Measurements from ENCODE around the gene ZNF302.
"Not testable (repeated sequence)": the region's sequence is repeated elsewhere in the genome, so short reads cannot be mapped to it uniquely, and the experiment has no call there.

The ZNF302 gene

GRCh38 chr19:34662919-34663318, 14.6 kb upstream of the ZNF302 start:
- DNase-seq (ENCODE audit: insufficient read length) (no peak), FAIRE-seq (no peak)
- TF ChIP-seq TAF1 (IDR thresholded peaks at IDR 0.05; ENCODE audit: borderline replicate concordance, low read depth, low read length) (no peak), POLR2AphosphoS5 (IDR thresholded peaks at IDR 0.05; ENCODE audit: low read depth, low read length) (no peak), POLR2A (IDR thresholded peaks at IDR 0.05; ENCODE audit: low read depth, low read length) (no peak)

DNA sequence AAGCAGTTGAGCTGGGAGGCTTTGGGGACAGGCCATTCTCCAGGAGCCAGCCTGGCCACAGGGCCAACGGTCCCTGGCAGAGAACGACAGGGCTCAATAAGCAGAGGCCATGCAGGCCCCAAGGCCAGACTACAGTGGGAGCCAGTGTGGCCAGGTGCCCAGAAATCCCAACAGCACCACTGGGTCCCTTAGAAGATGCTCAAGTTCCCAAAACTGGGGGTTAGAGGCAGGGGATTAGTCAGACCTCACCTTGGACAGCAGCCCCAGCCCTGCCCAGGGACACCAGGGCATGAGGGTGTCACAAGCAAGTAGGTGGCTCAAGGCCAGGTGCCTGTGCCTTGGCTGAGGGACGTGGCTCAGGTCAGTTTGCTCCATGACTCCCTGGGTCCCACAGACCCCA, 13.3 kb upstream of the ZNF302 start:
- no peak for FAIRE-seq

GRCh38 chr19:34664870-34665269, 12.6 kb upstream of the ZNF302 start:
- TF ChIP-seq POLR2AphosphoS5 (IDR thresholded peaks at IDR 0.05; ENCODE audit: low read depth, low read length) (no peak), TAF1 (IDR thresholded peaks at IDR 0.05; ENCODE audit: borderline replicate concordance, low read depth, low read length) (no peak), POLR2A (IDR thresholded peaks at IDR 0.05; ENCODE audit: low read depth, low read length) (no peak)
- FAIRE-seq (no peak), DNase-seq (ENCODE audit: insufficient read length) (no peak)

More for the DNA sequence above, 13.3 kb upstream of the ZNF302 start:
- TF ChIP-seq TAF1 (IDR thresholded peaks at IDR 0.05; ENCODE audit: borderline replicate concordance, low read depth, low read length) (no peak), POLR2AphosphoS5 (IDR thresholded peaks at IDR 0.05; ENCODE audit: low read depth, low read length) (no peak), POLR2A (IDR thresholded peaks at IDR 0.05; ENCODE audit: low read depth, low read length) (no peak)
- DNase-seq (ENCODE audit: insufficient read length) = no peak

DNA sequence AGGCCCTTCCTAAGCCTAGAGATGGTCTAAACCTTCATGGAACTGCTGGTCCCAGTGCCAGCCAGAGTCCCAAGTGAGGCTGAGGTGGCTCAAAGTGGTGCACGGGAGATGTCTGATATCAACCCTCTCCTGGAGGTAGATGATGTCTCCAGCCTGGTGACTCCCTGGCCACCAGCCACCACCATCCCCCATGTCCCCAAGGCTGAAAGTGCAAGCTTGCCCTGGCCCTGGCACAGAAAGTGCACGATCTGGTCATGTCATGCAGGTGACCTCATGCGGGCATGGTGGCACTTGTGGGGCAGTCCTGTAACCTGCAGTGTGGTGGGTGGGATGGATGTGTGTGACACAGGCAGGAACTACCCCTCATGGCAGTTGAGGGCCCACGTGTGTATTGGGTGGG, 12.2 kb upstream of the ZNF302 start:
- FAIRE-seq; DNase-seq (ENCODE audit: insufficient read length): not testable (repeated sequence)

DNA sequence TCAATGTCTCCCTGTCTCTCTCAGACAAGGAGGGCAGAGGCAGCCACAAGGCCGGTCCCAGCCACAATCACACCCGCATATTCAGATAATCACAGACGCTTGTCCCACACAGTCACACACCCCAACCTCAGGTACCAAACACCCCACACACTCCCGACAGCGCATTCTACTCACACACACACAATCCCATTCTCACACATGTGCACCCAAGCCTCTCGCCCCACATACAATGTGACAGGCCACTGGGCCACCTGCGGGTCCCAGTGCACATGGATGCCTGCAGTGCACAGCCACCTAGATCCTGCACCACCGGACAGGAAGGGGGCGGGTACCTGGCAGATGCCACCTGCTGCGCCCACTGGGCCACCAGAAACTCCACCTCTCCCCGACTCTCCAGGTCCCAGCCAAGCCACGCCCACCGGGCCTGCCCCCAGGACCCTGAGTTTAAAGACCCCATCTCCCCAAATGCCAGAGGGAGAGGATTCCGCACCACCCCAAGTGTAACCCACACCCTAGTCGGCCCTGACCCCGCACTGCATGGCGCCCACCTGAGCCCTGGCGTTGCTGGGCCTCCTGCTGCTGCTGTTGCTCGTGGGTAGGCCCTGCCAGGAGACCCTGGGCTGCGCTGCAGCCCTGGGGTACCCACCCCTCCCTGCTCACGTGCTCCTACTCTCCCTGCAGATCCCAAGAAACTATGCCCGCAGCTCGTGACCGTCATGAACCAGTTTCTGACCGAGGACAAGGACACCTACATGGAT, 11.1 kb upstream of the ZNF302 start:
- DNase-seq (ENCODE audit: insufficient read length) (no peak), FAIRE-seq (no peak)
- no peak for TF ChIP-seq POLR2AphosphoS5 (IDR thresholded peaks at IDR 0.05; ENCODE audit: low read depth, low read length)
- no peak for TF ChIP-seq TAF1 (IDR thresholded peaks at IDR 0.05; ENCODE audit: borderline replicate concordance, low read depth, low read length)
- no peak for TF ChIP-seq POLR2A (IDR thresholded peaks at IDR 0.05; ENCODE audit: low read depth, low read length)

DNA sequence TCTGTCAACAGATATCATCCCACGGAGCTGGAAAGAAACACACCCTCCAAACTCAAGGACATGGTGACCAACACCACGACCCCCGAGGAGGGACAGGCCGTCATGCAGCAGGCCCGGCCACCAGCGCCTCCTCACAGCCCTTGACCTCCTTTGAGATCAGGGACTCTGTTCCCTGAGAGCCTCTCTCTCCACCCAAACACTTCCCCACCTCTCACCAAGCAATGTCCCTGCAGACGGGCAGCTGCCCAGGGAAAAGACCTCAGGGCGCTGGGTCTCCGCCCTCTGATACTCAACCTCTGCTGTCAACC, 10.6 kb upstream of the ZNF302 start:
- FAIRE-seq (no peak), DNase-seq (ENCODE audit: insufficient read length) (no peak)
- TF ChIP-seq POLR2AphosphoS5 (IDR thresholded peaks at IDR 0.05; ENCODE audit: low read depth, low read length) (no peak), POLR2A (IDR thresholded peaks at IDR 0.05; ENCODE audit: low read depth, low read length) (no peak), TAF1 (IDR thresholded peaks at IDR 0.05; ENCODE audit: borderline replicate concordance, low read depth, low read length) (no peak)

GRCh38 chr19:34667349-34668076, 10.0 kb upstream of the ZNF302 start:
- TF ChIP-seq POLR2A (IDR thresholded peaks at IDR 0.05; ENCODE audit: low read depth, low read length) = no peak
- no peak for TF ChIP-seq POLR2AphosphoS5 (IDR thresholded peaks at IDR 0.05; ENCODE audit: low read depth, low read length)
- no peak for TF ChIP-seq TAF1 (IDR thresholded peaks at IDR 0.05; ENCODE audit: borderline replicate concordance, low read depth, low read length)
- DNase-seq (ENCODE audit: insufficient read length) = no peak
- no peak for FAIRE-seq

DNA sequence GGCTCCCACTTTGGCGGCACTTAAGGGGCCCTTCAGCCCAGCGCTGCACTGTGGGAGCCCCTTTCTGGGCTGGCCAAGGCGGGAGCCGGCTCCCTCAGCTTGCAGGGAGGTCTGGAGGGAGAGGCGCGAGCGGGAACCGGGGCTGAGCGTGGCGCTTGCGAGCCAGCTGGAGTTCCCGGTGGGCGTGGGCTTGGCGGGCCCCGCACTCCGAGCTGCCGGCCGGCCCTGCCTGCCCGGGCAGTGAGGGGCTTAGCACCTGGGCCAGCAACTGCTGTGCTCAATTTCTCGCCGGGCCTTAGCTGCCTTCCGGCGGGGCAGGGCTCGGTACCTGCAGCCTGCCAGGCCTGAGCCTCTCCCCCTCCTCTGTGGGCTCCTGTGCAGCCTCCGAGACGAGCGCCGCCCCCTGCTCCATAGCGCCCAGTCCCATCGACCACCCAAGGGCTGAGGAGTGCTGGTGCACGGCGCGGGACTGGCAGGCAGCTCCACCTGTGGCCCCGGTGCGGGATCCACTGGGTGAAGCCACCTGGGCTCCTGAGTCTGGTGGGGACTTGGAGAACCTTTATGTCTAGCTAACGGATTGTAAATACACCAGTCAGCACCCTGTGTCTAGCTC, 9.3 kb upstream of the ZNF302 start:
- FAIRE-seq; DNase-seq (ENCODE audit: insufficient read length): not testable (repeated sequence)

DNA sequence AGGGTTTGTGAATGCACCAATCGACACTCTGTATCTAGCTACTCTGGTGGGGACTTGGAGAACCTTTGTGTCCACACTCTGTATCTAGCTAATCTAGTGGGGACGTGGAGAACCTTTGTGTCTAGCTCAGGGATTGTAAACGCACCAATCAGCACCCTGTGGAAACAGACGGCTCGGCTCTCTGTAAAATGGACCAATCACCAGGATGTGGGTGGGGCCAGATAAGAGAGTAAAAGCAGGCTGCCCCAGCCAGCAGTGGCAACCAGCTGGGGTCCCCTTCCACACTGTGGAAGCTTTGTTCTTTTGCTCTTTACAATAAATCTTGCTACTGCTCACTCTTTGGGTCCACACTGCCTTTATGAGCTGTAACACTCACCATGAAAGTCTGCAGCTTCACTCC, 8.8 kb upstream of the ZNF302 start:
- not testable (repeated sequence) for FAIRE-seq; DNase-seq (ENCODE audit: insufficient read length)

DNA sequence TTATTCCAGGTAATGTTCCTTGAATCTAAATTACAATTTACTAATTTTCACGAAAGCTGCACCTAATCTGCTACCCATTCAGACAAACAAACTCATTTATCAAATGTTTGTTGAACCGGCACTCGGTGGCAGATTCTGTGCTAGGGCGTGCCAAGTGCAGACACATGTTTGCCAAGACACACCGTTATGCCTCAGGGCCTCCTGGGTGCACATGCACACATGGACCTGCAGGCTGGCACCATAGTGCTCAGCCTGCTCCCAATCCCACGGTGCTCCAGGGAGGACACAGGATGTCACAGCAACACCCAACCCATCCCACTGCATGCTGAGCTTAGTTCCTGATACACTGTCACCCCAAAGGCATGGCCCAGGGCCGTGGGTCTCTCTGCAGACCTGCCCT, 8.2 kb upstream of the ZNF302 start:
- FAIRE-seq (no peak), DNase-seq (ENCODE audit: insufficient read length) (no peak)
- TF ChIP-seq POLR2A (IDR thresholded peaks at IDR 0.05; ENCODE audit: low read depth, low read length) = no peak
- no peak for TF ChIP-seq TAF1 (IDR thresholded peaks at IDR 0.05; ENCODE audit: borderline replicate concordance, low read depth, low read length)
- TF ChIP-seq POLR2AphosphoS5 (IDR thresholded peaks at IDR 0.05; ENCODE audit: low read depth, low read length) = no peak

DNA sequence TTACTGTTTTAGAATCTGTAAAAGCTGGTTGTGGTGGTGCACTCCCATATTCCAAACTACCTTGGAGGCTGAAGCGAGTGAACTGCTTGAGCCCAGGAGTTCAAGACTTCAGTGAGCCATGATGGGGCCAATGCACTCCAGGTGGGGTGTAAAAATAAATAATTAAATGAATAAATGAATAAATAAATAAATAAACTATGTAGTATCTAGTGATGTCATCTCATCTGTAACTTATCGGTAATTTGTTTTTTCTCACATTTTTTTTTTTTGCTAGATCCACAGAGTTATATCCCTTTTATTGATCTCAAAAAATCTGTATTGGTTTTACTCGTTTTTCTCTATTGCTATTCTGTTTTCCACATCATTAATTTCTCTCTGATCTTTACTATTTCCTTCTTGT, 5.5 kb upstream of the ZNF302 start:
- TF ChIP-seq TAF1 (IDR thresholded peaks at IDR 0.05; ENCODE audit: borderline replicate concordance, low read depth, low read length) = no peak
- TF ChIP-seq POLR2AphosphoS5 (IDR thresholded peaks at IDR 0.05; ENCODE audit: low read depth, low read length) = no peak
- TF ChIP-seq POLR2A (IDR thresholded peaks at IDR 0.05; ENCODE audit: low read depth, low read length) = no peak
- DNase-seq (ENCODE audit: insufficient read length) (no peak), FAIRE-seq (no peak)

GRCh38 chr19:34673590-34673989, 3.9 kb upstream of the ZNF302 start:
- DNase-seq (ENCODE audit: insufficient read length) (no peak), FAIRE-seq (no peak)
- no peak for TF ChIP-seq TAF1 (IDR thresholded peaks at IDR 0.05; ENCODE audit: borderline replicate concordance, low read depth, low read length)
- TF ChIP-seq POLR2AphosphoS5 (IDR thresholded peaks at IDR 0.05; ENCODE audit: low read depth, low read length) = no peak
- no peak for TF ChIP-seq POLR2A (IDR thresholded peaks at IDR 0.05; ENCODE audit: low read depth, low read length)
